Mesenchymal stem cell (in vitro differentiated cells and primary cell): ENCODE results near the gene MICAL2.

Experiments
- DNase-seq: peaks from one replicate; pipeline ENCODE4 v3.0.0-alpha.2; 2013
- H2AFZ ChIP-seq: one replicate; pipeline ENCODE4 v1.6.1; 2013; ENCODE audit warnings: low read depth, mild to moderate bottlenecking, control low read depth, inconsistent platforms, low read length, moderate library complexity
- H2AK5ac ChIP-seq: 2 replicates; pipeline ENCODE4 v1.6.1; 2013; ENCODE audit warnings: low read length, moderate library complexity, mild to moderate bottlenecking, inconsistent platforms; ENCODE audit not compliant: severe bottlenecking
- H2BK120ac ChIP-seq: one replicate; pipeline ENCODE4 v1.6.1; 2013; ENCODE audit warnings: low read depth, mild to moderate bottlenecking, inconsistent platforms, low read length, moderate library complexity
- H2BK12ac ChIP-seq, 2 experiments: one replicate each; pipeline ENCODE4 v1.6.1; 2013; ENCODE audit warnings: inconsistent platforms in 2 of 2, low read length in 2 of 2, mild to moderate bottlenecking in 2 of 2, moderate library complexity in 2 of 2, control low read depth in 1 of 2
- H2BK15ac ChIP-seq: one replicate; pipeline ENCODE4 v1.6.1; 2013; ENCODE audit warnings: mild to moderate bottlenecking, low read depth, inconsistent platforms; ENCODE audit not compliant: poor library complexity, severe bottlenecking
- H2BK5ac ChIP-seq: 2 replicates; pipeline ENCODE4 v1.6.1; 2013; ENCODE audit warnings: low read depth, mild to moderate bottlenecking, low read length, control low read depth, inconsistent platforms; ENCODE audit not compliant: poor library complexity, severe bottlenecking
- H3K14ac ChIP-seq, 2 experiments: one replicate each; pipeline ENCODE4 v1.6.1; 2013; ENCODE audit warnings: inconsistent platforms in 2 of 2, low read length in 2 of 2, control low read depth in 1 of 2, mild to moderate bottlenecking in 1 of 2, moderate library complexity in 1 of 2
- H3K18ac ChIP-seq, 2 experiments: one replicate each; pipeline ENCODE4 v1.6.1; 2013; ENCODE audit warnings: inconsistent platforms in 2 of 2, low read length in 2 of 2, control low read depth in 1 of 2, low read depth in 1 of 2, mild to moderate bottlenecking in 1 of 2
- H3K23ac ChIP-seq, 2 experiments: one replicate each; pipeline ENCODE4 v1.6.1; 2013; ENCODE audit warnings: inconsistent platforms in 2 of 2, low read length in 2 of 2, mild to moderate bottlenecking in 2 of 2, moderate library complexity in 2 of 2, control low read depth in 1 of 2
- H3K27ac ChIP-seq: 2 replicates; pipeline ENCODE4 v1.5.1; 2013; ENCODE audit warnings: mild to moderate bottlenecking, moderate library complexity, low read length, control low read depth, inconsistent platforms; ENCODE audit not compliant: poor library complexity, severe bottlenecking
- H3K27me3 ChIP-seq, 2 experiments: 2 replicates each; pipeline versions ENCODE4 v1.6.1 to v1.7.0; 2013; ENCODE audit warnings: low read length in 2 of 2, mild to moderate bottlenecking in 2 of 2, moderate library complexity in 2 of 2, control low read depth in 1 of 2, inconsistent platforms in 1 of 2; ENCODE audit not compliant: control insufficient read depth in 1 of 2, insufficient read depth in 1 of 2
- H3K36me3 ChIP-seq, 2 experiments: 2 replicates each; pipeline versions ENCODE4 v1.6.1 to v1.7.0; 2013; ENCODE audit warnings: low read length in 2 of 2, control low read depth in 1 of 2, inconsistent platforms in 1 of 2, low read depth in 1 of 2, mild to moderate bottlenecking in 1 of 2; ENCODE audit not compliant: insufficient read depth in 2 of 2, control insufficient read depth in 1 of 2
- H3K4ac ChIP-seq, 2 experiments: one replicate each; pipeline ENCODE4 v1.6.1; 2013; ENCODE audit warnings: inconsistent platforms in 2 of 2, low read length in 2 of 2, mild to moderate bottlenecking in 2 of 2, moderate library complexity in 2 of 2, control low read depth in 1 of 2, low read depth in 1 of 2
- H3K4me1 ChIP-seq: 2 replicates; pipeline ENCODE4 v1.6.1; 2013; ENCODE audit warnings: low read depth, low read length, control low read depth; ENCODE audit not compliant: control insufficient read depth, insufficient read depth
- H3K4me2 ChIP-seq: 2 replicates; pipeline ENCODE4 v1.6.1; 2013; ENCODE audit warnings: low read length, mild to moderate bottlenecking, inconsistent platforms; ENCODE audit not compliant: poor library complexity, severe bottlenecking
- H3K4me3 ChIP-seq, 2 experiments: 2 replicates each; pipeline versions ENCODE4 v1.5.1 to v1.7.0; 2013; ENCODE audit warnings: low read length in 2 of 2, mild to moderate bottlenecking in 2 of 2, control low read depth in 1 of 2, low read depth in 1 of 2; ENCODE audit not compliant: insufficient read depth in 1 of 2
- H3K79me1 ChIP-seq: replicated peaks from 2 replicates; pipeline ENCODE4 v1.6.1; 2013; ENCODE audit warnings: mild to moderate bottlenecking, control low read depth, low read length, inconsistent platforms; ENCODE audit not compliant: poor library complexity, severe bottlenecking
- H3K9ac ChIP-seq: 2 replicates; pipeline ENCODE4 v1.7.0; 2013; ENCODE audit warnings: mild to moderate bottlenecking, low read length, moderate library complexity
- H3K9me3 ChIP-seq: 2 replicates; pipeline ENCODE4 v1.7.0; 2013; ENCODE audit warnings: mild to moderate bottlenecking, low read length; ENCODE audit not compliant: control insufficient read depth
- H4K8ac ChIP-seq: one replicate; pipeline ENCODE4 v1.6.1; 2013; ENCODE audit warnings: inconsistent platforms, mild to moderate bottlenecking, low read length, moderate library complexity
- H4K91ac ChIP-seq: one replicate; pipeline ENCODE4 v1.6.1; 2013; ENCODE audit warnings: mild to moderate bottlenecking, low read length, inconsistent platforms
- WGBS: methylation state at CpG from one replicate; pipeline ENCODE4 v1.1.7; 2013; ENCODE audit warnings: mixed read lengths; 5-methylcytosine and 5-hydroxymethylcytosine counted together

Gene MICAL2

GRCh38 chr11:12073436-12073835, 37.0 kb upstream of the MICAL2 start:
- Histone ChIP-seq H3K79me1 (no peaks in the 10 kb centered on the region), H2BK5ac (no peak overlapping the region)
- 97% methylated on average over 8 of the region's 8 CpGs for WGBS

GRCh38 chr11:12073886-12074285, 36.5 kb upstream of the MICAL2 start:
- H3K4me3 ChIP-seq, result no peak overlapping the region
- H4K91ac ChIP-seq, result no peak overlapping the region
- 98% methylated on average over 4 of the region's 4 CpGs for WGBS
- no peak overlapping the region for H3K27ac ChIP-seq
- peaks cover 11% of the 10 kb centered on the region for H3K4me1 ChIP-seq
- H3K36me3 ChIP-seq, result no peaks in the 10 kb centered on the region
- no peak overlapping the region for H2AFZ ChIP-seq
- peak overlapping the region; percentile 36 for H2AK5ac ChIP-seq
- H4K8ac ChIP-seq, result no peak overlapping the region
- H3K14ac ChIP-seq, result no peak overlapping the region
- peak overlapping the region; percentile 3 for H2BK15ac ChIP-seq
- H3K9me3 ChIP-seq, result no peaks in the 10 kb centered on the region
- H2BK5ac ChIP-seq, result no peak overlapping the region
- H3K18ac ChIP-seq, result no peak overlapping the region
- H3K4me2 ChIP-seq, result no peak overlapping the region
- no peak overlapping the region for H3K23ac ChIP-seq
- no peak overlapping the region for H2BK12ac ChIP-seq
- H3K27me3 ChIP-seq, result no peaks in the 10 kb centered on the region
- H3K9ac ChIP-seq, result no peak overlapping the region
- peak overlapping the region in 1 of 2 experiments; percentile 51 for H3K4ac ChIP-seq
- DNase-seq, result no peak
- H2BK120ac ChIP-seq, result no peak overlapping the region
- no peaks in the 10 kb centered on the region for H3K79me1 ChIP-seq

More at GRCh38 chr11:12073436-12073835, 37.0 kb upstream of the MICAL2 start:
- H3K14ac ChIP-seq, result no peak overlapping the region
- H3K4ac ChIP-seq, result peak overlapping the region; percentile 13 to 35
- H3K23ac ChIP-seq, result no peak overlapping the region
- H3K36me3 ChIP-seq, result no peaks in the 10 kb centered on the region
- no peak overlapping the region for H2BK15ac ChIP-seq
- peak overlapping the region; percentile 23 for H2AK5ac ChIP-seq
- DNase-seq, result no peak
- H3K9ac ChIP-seq, result no peak overlapping the region
- peak overlapping the region in 1 of 2 experiments; percentile 13 for H3K18ac ChIP-seq
- H2BK12ac ChIP-seq, result peak overlapping the region in 1 of 2 experiments; percentile 32
- peak overlapping the region; percentile 25 for H4K91ac ChIP-seq
- H3K4me2 ChIP-seq, result no peak overlapping the region
- H2BK120ac ChIP-seq, result no peak overlapping the region
- H3K27ac ChIP-seq, result no peak overlapping the region
- H3K9me3 ChIP-seq, result no peaks in the 10 kb centered on the region
- peaks cover 11% of the 10 kb centered on the region for H3K4me1 ChIP-seq
- H3K4me3 ChIP-seq, result no peak overlapping the region
- no peak overlapping the region for H2AFZ ChIP-seq
- H4K8ac ChIP-seq, result no peak overlapping the region
- H3K27me3 ChIP-seq, result no peaks in the 10 kb centered on the region

- DNase-seq, result peak; percentile 57
- 94% methylated on average over 6 of the region's 6 CpGs for WGBS
Measured at GRCh38 chr11:12074529-12075195, 35.7 kb upstream of the MICAL2 start.

GRCh38 chr11:12075291-12075690, 35.1 kb upstream of the MICAL2 start:
- peaks cover 11% of the 10 kb centered on the region for H3K4me1 ChIP-seq
- peak overlapping the region; percentile 96 for H2AK5ac ChIP-seq
- H4K8ac ChIP-seq, result peak overlapping the region; percentile 69
- peak overlapping the region in 1 of 2 experiments; percentile 22 for H3K14ac ChIP-seq
- H3K23ac ChIP-seq, result no peak overlapping the region
- H3K36me3 ChIP-seq, result no peaks in the 10 kb centered on the region
- peak overlapping the region; percentile 29 to 64 for H2BK12ac ChIP-seq
- no peaks in the 10 kb centered on the region for H3K79me1 ChIP-seq
- DNase-seq, result peak; percentile 11
- H3K9ac ChIP-seq, result peak overlapping the region; percentile 88
- H3K4me3 ChIP-seq, result peak overlapping the region in 1 of 2 experiments; percentile 11
- peak overlapping the region; percentile 12 to 31 for H3K4ac ChIP-seq
- H2BK15ac ChIP-seq, result no peak overlapping the region
- peak overlapping the region; percentile 94 for H3K27ac ChIP-seq
- peak overlapping the region; percentile 85 for H2BK5ac ChIP-seq
- peak overlapping the region; percentile 15 to 29 for H3K18ac ChIP-seq
- no peak overlapping the region for H3K4me2 ChIP-seq
- H3K9me3 ChIP-seq, result no peaks in the 10 kb centered on the region
- H3K27me3 ChIP-seq, result no peaks in the 10 kb centered on the region
- H2AFZ ChIP-seq, result no peak overlapping the region
- peak overlapping the region; percentile 55 for H2BK120ac ChIP-seq
- WGBS, result 97% methylated on average over 3 of the region's 3 CpGs
- H4K91ac ChIP-seq, result peak overlapping the region; percentile 70

More at GRCh38 chr11:12074529-12075195, 35.7 kb upstream of the MICAL2 start:
- peak overlapping the region; percentile 4 for H2AK5ac ChIP-seq
- no peaks in the 10 kb centered on the region for H3K79me1 ChIP-seq
- H3K18ac ChIP-seq, result peak overlapping the region; percentile 3 to 22
- no peaks in the 10 kb centered on the region for H3K27me3 ChIP-seq
- H2BK12ac ChIP-seq, result peak overlapping the region in 1 of 2 experiments; percentile 64
- peak overlapping the region; percentile 88 for H3K9ac ChIP-seq
- peak overlapping the region in 1 of 2 experiments; percentile 5 for H3K4ac ChIP-seq
- no peak overlapping the region for H3K4me3 ChIP-seq
- H3K4me2 ChIP-seq, result no peak overlapping the region
- H2BK120ac ChIP-seq, result peak overlapping the region; percentile 55
- no peak overlapping the region for H2AFZ ChIP-seq
- no peak overlapping the region for H2BK15ac ChIP-seq
- H3K36me3 ChIP-seq, result no peaks in the 10 kb centered on the region
- no peak overlapping the region for H4K8ac ChIP-seq
- no peak overlapping the region for H3K23ac ChIP-seq
- H3K4me1 ChIP-seq, result peaks cover 10% of the 10 kb centered on the region
- H3K14ac ChIP-seq, result peak overlapping the region in 1 of 2 experiments; percentile 10
- no peak overlapping the region for H2BK5ac ChIP-seq
- H4K91ac ChIP-seq, result peak overlapping the region; percentile 2
- no peaks in the 10 kb centered on the region for H3K9me3 ChIP-seq
- H3K27ac ChIP-seq, result no peak overlapping the region
